Stomach smooth muscle (tissue), 2 donors: ENCODE measurements around the gene RASSF4.

Source experiments
- H3K27ac ChIP-seq: one replicate; pipeline ENCODE4 v1.7.0; 2013; ENCODE audit warnings: mild to moderate bottlenecking, low read length, inconsistent platforms
- H3K27me3 ChIP-seq, 2 donors: one replicate each; pipeline ENCODE4 v1.7.0; 2013; ENCODE audit warnings: low read length in 2 of 2; ENCODE audit not compliant: insufficient read depth in 2 of 2, control insufficient read depth in 1 of 2
- H3K36me3 ChIP-seq, 2 donors: one replicate each; pipeline ENCODE4 v1.7.0; 2013; ENCODE audit warnings: low read length in 2 of 2; ENCODE audit not compliant: control insufficient read depth in 2 of 2, insufficient read depth in 2 of 2
- H3K4me1 ChIP-seq: one replicate; pipeline ENCODE4 v1.7.0; 2013; ENCODE audit warnings: low read length; ENCODE audit not compliant: control insufficient read depth, insufficient read depth
- H3K4me3 ChIP-seq, 2 donors: one replicate each; pipeline ENCODE4 v1.7.0; 2013; ENCODE audit warnings: low read length in 2 of 2
- H3K9ac ChIP-seq, 2 donors: one replicate each; pipeline ENCODE4 v1.7.0; 2013; ENCODE audit warnings: low read length in 2 of 2, mild to moderate bottlenecking in 1 of 2
- H3K9me3 ChIP-seq, 2 donors: one replicate each; pipeline ENCODE4 v1.7.0; 2013; ENCODE audit warnings: low read length in 2 of 2; ENCODE audit not compliant: control insufficient read depth in 2 of 2
- donor health status: healthy.
- donor health status: Pancreatic carcinoma.

The RASSF4 gene

DNA sequence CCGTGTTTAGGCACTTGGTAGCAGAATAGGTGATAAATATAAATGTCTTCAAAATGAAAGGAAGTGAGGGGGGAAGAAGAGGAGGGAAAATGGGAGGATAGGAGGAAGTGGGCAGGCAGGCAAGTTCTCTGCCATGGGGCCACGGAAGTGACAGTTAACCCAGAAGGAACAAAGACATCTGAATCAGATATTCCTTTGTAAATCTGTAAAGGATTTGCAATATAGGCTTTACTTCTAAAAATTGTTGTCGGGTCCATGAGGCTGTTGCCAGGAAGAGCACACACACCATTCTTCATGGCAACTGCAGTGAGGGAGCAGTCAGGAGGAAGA lies 23.7 kb upstream of the RASSF4 start:
- H3K27me3 ChIP-seq: no peaks in the 10 kb centered on the region
- no peak overlapping the region for H3K27ac ChIP-seq
- no peak overlapping the region for H3K4me3 ChIP-seq
- H3K9me3 ChIP-seq: no peaks in the 10 kb centered on the region
- H3K36me3 ChIP-seq: no peaks in the 10 kb centered on the region
- no peak overlapping the region for H3K9ac ChIP-seq
- peaks cover 25% of the 10 kb centered on the region for H3K4me1 ChIP-seq

DNA sequence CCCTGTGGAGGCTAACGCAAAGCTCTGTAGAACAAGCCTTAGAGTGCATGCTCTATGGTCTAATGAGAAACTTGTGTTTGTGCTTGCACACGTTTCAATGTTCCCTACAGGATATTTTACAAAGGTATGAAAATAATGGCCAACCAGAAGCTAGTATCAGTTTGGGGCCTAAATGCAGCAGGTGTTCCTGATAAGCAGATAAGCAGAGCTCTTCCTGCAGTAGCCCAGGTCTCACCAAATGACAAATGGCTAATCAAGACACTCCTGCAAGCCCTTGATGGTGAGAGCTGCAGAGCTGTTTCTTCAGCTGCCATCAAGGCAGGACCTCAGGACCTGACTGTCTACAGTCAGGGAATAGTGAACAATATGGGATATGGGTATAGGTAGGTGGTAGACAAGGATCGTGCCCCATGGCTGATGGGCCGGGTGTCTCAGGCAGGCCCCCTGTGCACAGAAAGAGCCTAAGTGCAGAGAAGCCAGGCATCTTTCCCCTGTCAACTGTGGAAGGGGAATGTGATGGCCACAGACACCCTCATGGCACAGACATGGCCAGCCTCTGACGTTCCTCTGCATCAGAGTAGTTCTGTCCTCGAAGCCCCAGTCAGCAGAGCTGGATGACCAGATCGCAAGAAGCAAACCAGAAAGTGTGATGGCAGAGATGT lies 23.2 kb upstream of the RASSF4 start:
- Histone ChIP-seq H3K9me3 (no peaks in the 10 kb centered on the region), H3K9ac (no peak overlapping the region), H3K4me1 (peaks cover 25% of the 10 kb centered on the region), H3K36me3 (no peaks in the 10 kb centered on the region), H3K27me3 (no peaks in the 10 kb centered on the region), H3K4me3 (no peak overlapping the region), H3K27ac (no peak overlapping the region)

DNA sequence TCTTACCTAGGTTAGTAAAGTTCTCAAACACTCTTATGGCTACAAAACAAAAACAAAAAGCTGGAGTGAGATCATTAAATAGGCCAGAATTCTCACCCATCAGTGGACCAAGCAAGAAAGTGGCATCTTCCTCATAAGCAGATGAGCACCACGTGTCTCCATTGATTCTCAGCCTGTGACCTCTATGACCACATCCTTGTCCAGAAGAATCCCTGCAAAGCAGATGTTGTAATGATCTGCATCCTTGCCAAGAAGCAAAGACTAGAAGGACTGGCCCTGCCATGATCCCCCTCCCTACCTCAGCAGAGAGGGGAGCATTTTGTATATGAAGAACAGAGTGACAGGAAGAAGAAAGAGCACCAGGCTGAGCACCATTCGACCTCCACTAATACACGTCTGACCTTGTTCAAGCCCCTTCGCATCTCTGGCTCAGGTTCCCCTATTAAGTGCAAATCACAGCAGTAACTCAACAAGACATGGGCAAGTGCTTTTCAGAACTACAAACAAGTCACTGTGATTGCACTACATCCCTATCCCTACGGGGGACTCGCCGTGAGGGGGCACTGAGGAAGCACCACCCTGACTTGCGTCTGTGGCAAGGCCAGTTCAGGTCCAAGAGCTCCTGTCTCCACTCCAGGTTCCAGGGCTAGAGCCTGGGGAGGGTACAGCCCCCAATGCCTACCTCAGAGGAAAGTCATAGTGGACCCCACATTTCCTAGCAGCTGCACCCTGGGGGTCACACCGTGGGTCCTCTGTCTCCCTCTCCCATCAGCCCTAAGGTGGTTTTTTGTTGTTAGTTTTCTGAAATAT lies 22.2 kb upstream of the RASSF4 start:
- H3K4me3 ChIP-seq: no peak overlapping the region
- H3K27me3 ChIP-seq: no peaks in the 10 kb centered on the region
- H3K9ac ChIP-seq: no peak overlapping the region
- H3K36me3 ChIP-seq: no peaks in the 10 kb centered on the region
- H3K9me3 ChIP-seq: no peaks in the 10 kb centered on the region
- peaks cover 23% of the 10 kb centered on the region for H3K4me1 ChIP-seq
- no peak overlapping the region for H3K27ac ChIP-seq

DNA sequence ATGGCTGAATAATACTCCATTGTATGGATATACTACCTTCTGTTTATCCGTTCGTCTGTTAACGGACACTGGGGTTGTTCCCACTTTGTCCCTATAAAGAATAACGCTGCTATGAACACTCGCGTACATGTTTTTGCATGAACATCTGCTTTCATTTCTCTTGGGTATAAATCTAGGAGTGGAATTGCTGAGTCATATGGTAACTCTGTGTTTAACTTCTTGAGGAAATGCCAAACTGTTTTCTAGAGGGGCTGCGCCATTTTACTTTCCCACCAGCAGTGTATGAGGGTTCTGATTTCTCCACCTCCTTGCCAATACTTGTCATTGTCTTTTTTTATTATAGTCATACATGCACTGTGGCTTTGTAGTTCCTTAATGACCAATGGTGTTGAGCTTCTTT lies 20.6 kb upstream of the RASSF4 start:
- H3K27me3 ChIP-seq: no peaks in the 10 kb centered on the region
- no peaks in the 10 kb centered on the region for H3K9me3 ChIP-seq
- H3K4me3 ChIP-seq: no peak overlapping the region
- no peak overlapping the region for H3K27ac ChIP-seq
- H3K9ac ChIP-seq: no peak overlapping the region
- H3K36me3 ChIP-seq: no peaks in the 10 kb centered on the region
- peaks cover 14% of the 10 kb centered on the region for H3K4me1 ChIP-seq

DNA sequence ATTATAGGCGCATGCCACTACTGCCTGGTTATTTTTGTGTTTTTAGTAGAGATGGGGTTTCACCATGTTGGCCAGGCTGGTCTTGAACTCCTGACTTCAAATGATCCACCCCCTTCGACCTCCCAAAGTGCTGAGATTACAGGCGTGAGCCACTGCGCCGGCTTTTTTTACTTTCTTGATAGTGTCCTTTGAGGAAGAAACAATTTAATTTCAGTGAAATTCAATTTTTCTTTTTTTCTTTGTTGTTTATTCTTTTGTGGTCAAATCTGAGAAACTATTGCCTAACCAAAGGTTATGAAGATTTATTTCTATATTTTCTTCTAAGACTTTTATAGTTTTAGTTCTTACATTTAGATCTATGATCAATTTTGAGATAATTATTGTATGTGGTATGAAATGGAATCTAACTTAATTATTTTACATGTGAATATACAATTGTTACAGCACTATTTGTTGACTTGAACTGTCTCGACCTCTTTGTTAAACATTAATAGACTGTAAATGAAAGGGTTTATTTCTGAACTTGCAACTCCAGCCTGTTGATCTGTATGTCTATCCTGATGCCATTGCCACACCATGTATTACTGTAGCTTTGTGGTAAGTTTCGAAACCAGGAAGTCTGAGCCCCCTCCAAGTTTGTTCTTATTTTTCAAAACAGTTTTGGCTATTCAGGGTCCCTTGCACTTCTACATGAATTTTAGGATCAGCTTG lies 19.8 kb upstream of the RASSF4 start:
- no peaks in the 10 kb centered on the region for H3K9me3 ChIP-seq
- no peak overlapping the region for H3K27ac ChIP-seq
- H3K9ac ChIP-seq: no peak overlapping the region
- H3K4me1 ChIP-seq: peaks cover 14% of the 10 kb centered on the region
- no peaks in the 10 kb centered on the region for H3K27me3 ChIP-seq
- no peak overlapping the region for H3K4me3 ChIP-seq
- no peaks in the 10 kb centered on the region for H3K36me3 ChIP-seq

DNA sequence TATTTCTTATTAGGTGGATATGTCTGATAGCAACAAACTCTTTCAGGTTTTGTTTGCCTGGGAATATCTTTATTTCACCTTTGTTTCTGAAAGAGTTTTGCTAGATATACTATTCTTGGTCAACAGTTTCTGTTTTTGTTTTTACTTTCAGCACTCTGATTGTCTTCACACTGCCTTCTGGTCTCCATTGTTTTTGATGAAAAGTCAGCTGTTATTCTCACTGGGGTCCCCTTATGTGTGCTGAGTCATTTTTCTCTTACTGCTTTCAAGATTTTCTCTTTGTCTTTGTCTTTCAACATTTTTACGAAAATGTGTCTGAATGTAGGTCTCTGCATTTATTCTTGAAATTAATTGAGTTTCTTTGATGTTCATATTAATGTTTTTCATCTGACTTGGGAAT lies 15.2 kb upstream of the RASSF4 start:
- no peak overlapping the region for H3K4me3 ChIP-seq
- no peak overlapping the region for H3K9ac ChIP-seq
- no peaks in the 10 kb centered on the region for H3K4me1 ChIP-seq
- no peaks in the 10 kb centered on the region for H3K9me3 ChIP-seq
- H3K27me3 ChIP-seq: no peaks in the 10 kb centered on the region
- no peak overlapping the region for H3K27ac ChIP-seq
- no peaks in the 10 kb centered on the region for H3K36me3 ChIP-seq

DNA sequence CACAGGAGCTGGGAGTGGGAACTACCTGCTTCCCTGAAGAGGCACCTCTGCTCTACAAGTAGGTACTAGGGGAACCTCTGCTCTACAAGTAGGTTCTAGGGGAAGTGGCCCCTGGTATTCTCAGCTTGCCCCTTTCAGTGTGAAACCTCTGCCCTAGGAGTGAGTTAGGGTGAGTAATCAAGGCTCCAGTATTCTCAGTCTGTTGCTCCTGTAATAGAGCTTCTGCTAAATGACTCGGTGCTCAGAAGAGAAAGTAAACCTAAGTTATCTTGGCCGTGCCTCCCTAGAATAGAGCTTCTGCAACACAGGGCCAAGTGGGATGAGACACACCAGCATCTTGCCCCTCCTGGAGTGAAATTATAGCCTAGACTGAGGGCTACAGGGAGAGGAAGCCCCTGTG lies 13.4 kb upstream of the RASSF4 start:
- no peaks in the 10 kb centered on the region for H3K36me3 ChIP-seq
- peaks cover 13% of the 10 kb centered on the region for H3K4me1 ChIP-seq
- no peaks in the 10 kb centered on the region for H3K27me3 ChIP-seq
- no peaks in the 10 kb centered on the region for H3K9me3 ChIP-seq
- H3K4me3 ChIP-seq: no peak overlapping the region
- no peak overlapping the region for H3K9ac ChIP-seq
- no peak overlapping the region for H3K27ac ChIP-seq

DNA sequence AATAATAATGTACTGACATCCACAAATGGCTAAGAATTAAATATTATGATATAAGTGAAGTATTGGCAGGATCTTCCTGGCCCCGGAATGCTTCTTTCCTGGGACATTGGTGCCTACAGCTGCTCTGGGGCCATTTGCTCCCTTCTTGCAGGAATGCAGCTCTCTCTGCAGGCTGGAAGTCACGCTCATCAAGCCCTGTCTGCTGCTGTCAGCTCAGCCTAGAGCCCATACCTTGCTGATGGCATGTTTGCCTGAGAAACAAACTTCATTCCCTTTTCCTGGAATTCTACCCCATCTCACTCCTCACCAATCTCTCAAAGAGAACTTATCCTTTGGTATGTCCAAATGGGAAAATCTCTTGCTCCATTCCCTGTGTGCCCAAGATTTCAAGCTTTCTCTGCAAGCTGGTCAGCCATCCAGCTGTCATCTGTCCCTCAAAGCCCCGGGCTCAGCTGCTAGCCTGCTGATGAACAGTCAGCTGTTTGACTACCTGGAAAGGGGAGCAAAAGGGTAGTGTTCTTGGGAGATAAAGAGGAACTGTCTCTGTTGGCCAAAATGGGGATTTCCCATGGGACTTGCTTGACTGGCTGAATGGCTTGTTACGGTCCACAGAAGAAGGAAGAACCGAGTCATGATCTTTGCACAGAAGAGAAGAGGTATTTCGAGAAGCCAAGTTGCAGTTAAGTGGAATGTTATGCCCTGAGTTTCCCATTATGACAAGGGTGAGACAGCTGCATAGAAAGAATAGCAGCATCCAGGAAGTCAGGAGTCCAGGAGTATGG lies 12.0 kb upstream of the RASSF4 start:
- no peak overlapping the region for H3K27ac ChIP-seq
- no peak overlapping the region for H3K4me3 ChIP-seq
- H3K36me3 ChIP-seq: no peaks in the 10 kb centered on the region
- no peak overlapping the region for H3K9ac ChIP-seq
- H3K4me1 ChIP-seq: peaks cover 13% of the 10 kb centered on the region
- H3K9me3 ChIP-seq: no peaks in the 10 kb centered on the region
- no peaks in the 10 kb centered on the region for H3K27me3 ChIP-seq

DNA sequence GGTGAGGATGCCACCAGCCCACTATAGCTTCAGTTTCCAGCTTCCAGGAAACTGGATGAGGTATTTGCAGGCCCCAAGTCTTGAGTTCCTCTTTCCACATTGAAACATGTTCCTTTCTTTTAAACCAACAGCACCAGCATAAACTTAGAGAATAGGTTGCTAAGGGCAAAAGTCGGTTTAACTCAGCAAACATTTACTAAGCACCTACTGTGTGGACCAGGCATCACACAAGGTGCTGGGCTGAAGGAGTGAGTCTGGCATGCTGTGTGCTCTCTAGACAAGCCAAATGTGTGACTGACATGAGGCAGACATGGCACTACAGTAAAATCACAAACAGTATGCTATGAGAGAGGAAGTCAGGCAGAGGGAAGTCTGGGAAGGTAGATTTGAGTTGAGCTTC lies 11.0 kb upstream of the RASSF4 start:
- no peak overlapping the region for H3K27ac ChIP-seq
- H3K4me1 ChIP-seq: peaks cover 13% of the 10 kb centered on the region

DNA sequence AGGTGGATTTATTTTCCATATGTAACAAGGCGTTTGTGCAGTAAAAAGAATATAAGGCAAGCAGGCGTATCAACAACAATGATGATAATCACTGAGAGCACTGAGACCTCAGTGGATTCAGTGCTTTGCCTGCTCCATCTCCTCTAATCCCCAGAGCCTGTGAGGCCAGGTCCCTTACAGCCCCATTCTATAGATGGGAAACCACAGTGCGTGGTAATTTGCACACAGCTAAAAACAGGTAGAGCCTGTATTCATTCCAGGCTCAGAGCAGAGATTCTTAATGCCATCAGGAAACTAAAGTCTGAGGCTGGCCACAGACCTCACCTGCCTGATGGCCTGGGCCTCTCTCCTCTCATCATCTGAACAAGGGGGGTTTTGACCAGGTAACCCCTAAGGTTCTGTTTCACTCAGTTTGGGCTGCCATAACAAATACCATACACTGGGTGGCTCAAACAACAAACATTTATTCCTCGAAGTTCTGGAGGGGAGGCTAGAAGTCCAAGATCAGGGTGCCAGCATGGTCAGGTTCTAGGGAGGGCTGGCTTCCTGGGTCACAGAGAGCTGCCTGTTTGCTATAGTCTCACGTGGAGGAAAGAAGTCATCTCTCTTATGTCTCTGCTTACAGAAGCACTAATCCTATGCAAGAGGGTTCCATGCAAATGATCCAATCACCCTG lies 10.3 kb upstream of the RASSF4 start:
- no peak overlapping the region for H3K27ac ChIP-seq

More for the DNA sequence above, 11.0 kb upstream of the RASSF4 start:
- no peak overlapping the region for H3K9ac ChIP-seq
- no peak overlapping the region for H3K4me3 ChIP-seq
- no peaks in the 10 kb centered on the region for H3K36me3 ChIP-seq
- H3K9me3 ChIP-seq: no peaks in the 10 kb centered on the region
- H3K27me3 ChIP-seq: no peaks in the 10 kb centered on the region

More for the DNA sequence above, 10.3 kb upstream of the RASSF4 start:
- Histone ChIP-seq H3K9me3 (no peaks in the 10 kb centered on the region), H3K4me1 (peaks cover 13% of the 10 kb centered on the region), H3K9ac (no peak overlapping the region), H3K36me3 (no peaks in the 10 kb centered on the region), H3K4me3 (no peak overlapping the region), H3K27me3 (no peaks in the 10 kb centered on the region)
